Measurements from ENCODE around the gene TMEM132C.

- TF ChIP-seq, protein P1, sequence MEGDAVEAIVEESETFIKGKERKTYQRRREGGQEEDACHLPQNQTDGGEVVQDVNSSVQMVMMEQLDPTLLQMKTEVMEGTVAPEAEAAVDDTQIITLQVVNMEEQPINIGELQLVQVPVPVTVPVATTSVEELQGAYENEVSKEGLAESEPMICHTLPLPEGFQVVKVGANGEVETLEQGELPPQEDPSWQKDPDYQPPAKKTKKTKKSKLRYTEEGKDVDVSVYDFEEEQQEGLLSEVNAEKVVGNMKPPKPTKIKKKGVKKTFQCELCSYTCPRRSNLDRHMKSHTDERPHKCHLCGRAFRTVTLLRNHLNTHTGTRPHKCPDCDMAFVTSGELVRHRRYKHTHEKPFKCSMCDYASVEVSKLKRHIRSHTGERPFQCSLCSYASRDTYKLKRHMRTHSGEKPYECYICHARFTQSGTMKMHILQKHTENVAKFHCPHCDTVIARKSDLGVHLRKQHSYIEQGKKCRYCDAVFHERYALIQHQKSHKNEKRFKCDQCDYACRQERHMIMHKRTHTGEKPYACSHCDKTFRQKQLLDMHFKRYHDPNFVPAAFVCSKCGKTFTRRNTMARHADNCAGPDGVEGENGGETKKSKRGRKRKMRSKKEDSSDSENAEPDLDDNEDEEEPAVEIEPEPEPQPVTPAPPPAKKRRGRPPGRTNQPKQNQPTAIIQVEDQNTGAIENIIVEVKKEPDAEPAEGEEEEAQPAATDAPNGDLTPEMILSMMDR (conservative IDR thresholded peaks at IDR 0.05; ENCODE audit: low read length), result no peak
- TF ChIP-seq EZH2phosphoT487 (IDR thresholded peaks at IDR 0.05; ENCODE audit: borderline replicate concordance, low read depth, low read length), result no peak
Measured at GRCh38 chr12:128393346-128393745, 126.4 kb downstream of the TMEM132C start.

All from OCI-LY7 (cell line).